Measurements from ENCODE around the gene RHCE. TPM values are rescaled to one million over a fixed set of nuclear protein-coding genes. Genes with fewer than 3 reads are reported as not detected.
"Not testable (repeated sequence)": the region's sequence is repeated elsewhere in the genome, so short reads cannot be mapped to it uniquely, and the experiment has no call there.

RHCE gene
- total RNA-seq, 1 donor from 2014 or later: not detected

DNA sequence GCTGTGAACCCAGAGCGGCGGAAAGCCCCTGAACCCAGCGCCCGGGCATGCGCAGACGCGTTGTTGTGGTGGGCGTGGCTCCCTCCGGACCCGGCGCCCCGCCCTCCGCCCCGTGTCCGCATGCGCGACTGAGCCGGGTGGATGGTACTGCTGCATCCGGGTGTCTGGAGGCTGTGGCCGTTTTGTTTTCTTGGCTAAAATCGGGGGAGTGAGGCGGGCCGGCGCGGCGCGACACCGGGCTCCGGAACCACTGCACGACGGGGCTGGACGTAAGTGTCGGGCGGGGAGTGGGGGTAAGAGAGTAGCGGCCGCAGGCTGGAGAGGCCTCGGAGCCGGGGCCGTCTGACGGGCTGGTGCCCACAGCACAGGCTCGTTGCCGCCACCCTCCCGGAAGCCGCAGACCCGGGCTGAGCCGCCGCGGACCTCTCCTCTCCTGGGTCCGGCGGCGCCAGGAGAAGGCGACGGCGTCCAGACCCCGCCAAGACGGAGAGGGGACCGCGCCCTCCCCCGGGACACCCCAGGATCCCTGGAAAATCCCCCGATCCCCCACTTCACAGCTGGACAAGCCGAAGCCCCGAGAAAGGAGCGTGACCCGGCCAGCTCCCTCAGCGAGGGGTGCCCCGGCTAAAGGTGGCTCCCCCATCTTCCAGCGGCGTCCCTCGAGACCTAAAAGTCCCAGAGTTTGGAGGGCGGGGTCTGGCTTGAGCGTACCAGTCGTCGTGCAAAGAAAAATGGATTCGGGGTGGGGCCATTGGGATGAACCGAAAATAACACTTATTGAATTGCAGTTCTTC is 82.2 kb downstream of the RHCE start, which contains the start of gene TMEM50A:
Gene TMEM50A, plus strand, starts transcription at position 147 of the 794 bp plus-strand sequence. CDS start 2,153 bp downstream, outside the sequence.
- DNase-seq (ENCODE audit: low read depth): no peak
- H3K4me3 ChIP-seq (ENCODE audit: low read depth, low read length): peak within 1 kb of the TSS; percentile 91
- TF ChIP-seq, protein P1, sequence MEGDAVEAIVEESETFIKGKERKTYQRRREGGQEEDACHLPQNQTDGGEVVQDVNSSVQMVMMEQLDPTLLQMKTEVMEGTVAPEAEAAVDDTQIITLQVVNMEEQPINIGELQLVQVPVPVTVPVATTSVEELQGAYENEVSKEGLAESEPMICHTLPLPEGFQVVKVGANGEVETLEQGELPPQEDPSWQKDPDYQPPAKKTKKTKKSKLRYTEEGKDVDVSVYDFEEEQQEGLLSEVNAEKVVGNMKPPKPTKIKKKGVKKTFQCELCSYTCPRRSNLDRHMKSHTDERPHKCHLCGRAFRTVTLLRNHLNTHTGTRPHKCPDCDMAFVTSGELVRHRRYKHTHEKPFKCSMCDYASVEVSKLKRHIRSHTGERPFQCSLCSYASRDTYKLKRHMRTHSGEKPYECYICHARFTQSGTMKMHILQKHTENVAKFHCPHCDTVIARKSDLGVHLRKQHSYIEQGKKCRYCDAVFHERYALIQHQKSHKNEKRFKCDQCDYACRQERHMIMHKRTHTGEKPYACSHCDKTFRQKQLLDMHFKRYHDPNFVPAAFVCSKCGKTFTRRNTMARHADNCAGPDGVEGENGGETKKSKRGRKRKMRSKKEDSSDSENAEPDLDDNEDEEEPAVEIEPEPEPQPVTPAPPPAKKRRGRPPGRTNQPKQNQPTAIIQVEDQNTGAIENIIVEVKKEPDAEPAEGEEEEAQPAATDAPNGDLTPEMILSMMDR (conservative IDR thresholded peaks at IDR 0.05; ENCODE audit: low read depth, low read length): no peak

DNA sequence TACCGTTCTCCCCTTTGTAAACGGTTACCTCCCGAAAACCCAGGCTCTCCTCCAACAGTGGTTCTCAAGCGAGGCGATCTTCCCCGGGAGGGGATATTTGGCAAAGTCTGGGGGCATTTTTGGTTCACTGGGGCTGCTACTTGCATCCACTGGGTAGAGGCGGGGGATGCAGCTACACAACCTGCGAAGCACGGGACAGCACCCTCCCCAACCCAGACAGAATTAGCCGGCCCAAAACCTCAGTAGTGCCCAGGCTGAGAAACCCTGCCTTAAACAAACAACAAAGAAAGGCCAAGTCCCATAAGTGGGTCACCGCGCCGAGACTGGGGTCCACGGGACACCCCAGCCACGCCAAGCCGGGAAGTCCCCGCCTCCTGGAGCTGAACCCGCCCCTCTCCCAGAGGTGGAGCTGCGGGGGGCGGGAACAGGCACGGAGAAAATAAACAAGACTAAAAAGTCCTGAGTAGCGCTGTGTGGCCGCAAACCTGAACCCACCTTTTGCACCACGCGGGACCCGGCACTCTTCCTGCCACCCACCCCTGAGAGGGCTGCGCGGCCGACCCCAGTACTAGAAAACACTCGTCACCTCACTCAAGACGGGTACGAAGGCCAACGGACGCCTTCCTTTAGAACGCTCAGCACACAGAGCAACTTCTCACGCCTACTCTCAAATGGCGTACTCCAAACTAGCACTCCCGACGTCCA is 83.0 kb downstream of the RHCE start:
- peak overlapping the region; percentile 91 for H3K4me3 ChIP-seq (ENCODE audit: low read depth, low read length)
- DNase-seq (ENCODE audit: low read depth): not testable (repeated sequence)

DNA sequence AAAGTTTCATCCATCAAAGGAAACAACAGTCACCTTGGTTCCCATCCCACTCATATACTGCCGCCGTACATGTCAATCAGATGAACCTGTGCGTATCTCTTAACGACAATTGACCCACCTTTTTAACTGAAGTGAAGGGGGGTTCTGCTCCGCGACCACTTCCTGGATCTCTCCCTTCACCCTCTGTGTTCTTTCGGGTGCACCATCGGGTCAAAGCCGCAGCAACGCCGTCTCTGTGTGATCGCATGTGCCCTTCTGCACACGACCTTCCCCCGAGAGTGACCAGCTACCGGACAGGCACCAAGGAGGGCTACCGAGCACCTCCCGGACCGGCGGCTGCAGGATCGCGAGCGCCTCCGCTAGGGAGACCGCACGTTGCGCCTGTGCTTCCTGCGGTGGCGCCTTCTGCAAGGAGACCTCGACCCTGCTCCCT is 83.7 kb downstream of the RHCE start:
- H3K4me3 ChIP-seq (ENCODE audit: low read depth, low read length): peak overlapping the region; percentile 65
- TF ChIP-seq, protein P1 (conservative IDR thresholded peaks at IDR 0.05; ENCODE audit: low read depth, low read length): peak; percentile 6
- DNase-seq (ENCODE audit: low read depth): not testable (repeated sequence)

DNA sequence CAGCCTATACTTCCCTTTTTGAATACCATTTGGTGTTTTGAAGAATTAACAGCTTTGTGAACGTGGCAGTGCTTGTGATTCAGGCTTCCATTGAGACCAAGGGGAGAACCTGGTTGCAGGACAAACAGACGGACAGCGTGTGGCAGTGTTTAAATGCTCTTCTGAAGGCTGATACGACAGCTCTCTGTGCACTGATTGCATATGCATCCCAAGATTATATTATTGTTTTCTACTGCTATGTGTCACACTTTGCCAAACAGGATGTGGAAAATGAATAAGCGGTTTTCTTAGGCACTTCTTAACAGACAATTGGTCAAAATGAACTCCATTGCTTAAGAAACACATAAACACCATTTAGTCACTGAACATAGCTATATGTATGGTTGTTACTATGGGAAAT is 90.7 kb downstream of the RHCE start:
- not testable (repeated sequence) for DNase-seq (ENCODE audit: low read depth)

DNA sequence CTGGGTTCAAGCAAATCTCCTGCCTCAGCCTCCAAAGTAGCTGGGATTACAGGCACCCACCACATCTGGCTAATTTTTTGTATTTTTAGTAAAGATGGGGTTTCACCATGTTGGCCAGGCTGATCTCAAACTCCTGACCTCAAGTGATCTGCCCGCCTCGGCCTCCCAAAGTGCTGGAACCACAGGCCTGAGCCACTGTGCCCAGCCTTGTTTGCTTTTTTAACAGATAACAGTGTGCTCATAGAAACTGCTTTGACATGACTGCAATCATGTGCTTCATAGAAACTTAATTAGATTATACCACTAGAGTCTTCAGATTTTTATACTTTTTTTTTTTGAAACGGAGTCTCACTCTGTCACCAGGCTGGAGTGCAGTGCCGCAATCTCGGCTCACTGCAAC is 91.3 kb downstream of the RHCE start:
- H3K4me3 ChIP-seq (ENCODE audit: low read depth, low read length); DNase-seq (ENCODE audit: low read depth): not testable (repeated sequence)

More for the DNA sequence above, 90.7 kb downstream of the RHCE start:
- TF ChIP-seq, protein P1 (conservative IDR thresholded peaks at IDR 0.05; ENCODE audit: low read depth, low read length): peak; percentile 32
- not testable (repeated sequence) for H3K4me3 ChIP-seq (ENCODE audit: low read depth, low read length)

DNA sequence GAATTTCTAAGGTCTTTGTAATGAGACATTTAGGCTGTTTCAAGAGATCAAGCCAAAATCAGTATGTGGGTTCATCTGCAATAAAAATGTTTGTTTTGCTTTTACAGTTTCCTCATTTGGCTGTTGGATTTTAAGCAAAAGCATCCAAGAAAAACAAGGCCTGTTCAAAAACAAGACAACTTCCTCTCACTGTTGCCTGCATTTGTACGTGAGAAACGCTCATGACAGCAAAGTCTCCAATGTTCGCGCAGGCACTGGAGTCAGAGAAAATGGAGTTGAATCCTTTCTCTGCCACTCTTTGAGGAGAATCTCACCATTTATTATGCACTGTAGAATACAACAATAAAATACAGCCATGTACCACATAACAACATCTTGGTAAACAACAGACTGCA is 91.8 kb downstream of the RHCE start:
- H3K4me3 ChIP-seq (ENCODE audit: low read depth, low read length); DNase-seq (ENCODE audit: low read depth): not testable (repeated sequence)

DNA sequence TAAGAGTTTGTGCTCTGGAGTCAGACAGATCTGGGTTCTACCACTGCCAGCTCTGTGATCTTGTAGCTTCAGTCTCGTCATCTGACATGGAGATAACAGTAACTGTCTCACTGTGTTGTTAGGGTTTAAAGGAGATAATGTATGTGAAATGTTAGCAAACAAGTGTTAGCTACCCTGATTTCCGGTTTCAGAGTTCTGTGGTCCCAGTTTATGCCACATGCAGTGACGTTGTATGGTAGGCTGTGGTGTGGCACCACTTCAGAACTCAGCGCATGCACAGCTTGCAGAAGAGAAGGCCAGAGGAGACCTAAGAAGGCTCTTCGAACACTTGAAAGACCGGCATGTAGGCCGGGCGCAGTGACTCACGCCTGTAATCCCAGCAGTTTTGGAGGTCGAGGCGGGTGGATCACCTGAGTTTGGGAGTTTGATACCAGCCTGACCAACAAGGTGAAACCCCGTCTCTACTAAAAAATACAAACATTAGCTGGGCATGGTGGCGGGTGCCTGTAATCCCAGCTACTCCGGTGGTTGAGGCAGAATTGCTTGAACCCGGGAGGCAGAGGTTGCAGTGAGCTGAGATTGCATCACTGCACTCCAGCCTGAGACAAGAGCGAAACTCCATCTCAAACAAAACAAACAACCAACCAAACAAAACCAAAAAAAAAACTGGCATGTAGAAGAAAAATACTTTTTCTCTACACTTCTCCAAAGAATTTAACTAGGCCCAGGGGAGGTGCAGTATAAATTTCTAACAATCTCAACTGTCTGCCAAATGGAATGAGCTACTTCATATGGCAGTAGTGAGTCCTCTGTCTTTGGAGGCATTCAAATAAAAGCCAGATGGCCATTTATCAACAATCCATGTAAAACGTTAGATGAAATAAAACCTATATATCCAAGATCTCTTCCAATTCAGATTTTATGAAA is 92.5 kb downstream of the RHCE start:
- not testable (repeated sequence) for DNase-seq (ENCODE audit: low read depth); H3K4me3 ChIP-seq (ENCODE audit: low read depth, low read length)

DNA sequence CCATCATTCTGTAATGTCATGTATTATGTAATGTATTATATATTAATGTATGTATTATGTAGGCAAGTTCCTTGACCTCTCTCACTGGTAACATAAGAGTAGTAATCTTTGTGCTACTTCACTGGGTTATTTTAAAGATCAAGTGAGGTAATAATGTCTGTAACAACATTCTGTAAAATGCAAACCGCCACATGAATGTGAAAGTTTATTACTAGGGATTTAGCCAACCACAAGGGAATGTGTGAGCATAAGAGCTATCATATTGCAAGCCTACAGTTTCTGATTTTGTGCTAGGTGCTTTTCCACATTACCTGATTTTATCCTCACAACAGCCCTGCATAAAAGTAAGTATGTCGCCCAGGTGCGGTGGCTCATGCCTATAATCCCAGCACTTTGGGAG is 96.2 kb downstream of the RHCE start:
- H3K4me3 ChIP-seq (ENCODE audit: low read depth, low read length); DNase-seq (ENCODE audit: low read depth): not testable (repeated sequence)

DNA sequence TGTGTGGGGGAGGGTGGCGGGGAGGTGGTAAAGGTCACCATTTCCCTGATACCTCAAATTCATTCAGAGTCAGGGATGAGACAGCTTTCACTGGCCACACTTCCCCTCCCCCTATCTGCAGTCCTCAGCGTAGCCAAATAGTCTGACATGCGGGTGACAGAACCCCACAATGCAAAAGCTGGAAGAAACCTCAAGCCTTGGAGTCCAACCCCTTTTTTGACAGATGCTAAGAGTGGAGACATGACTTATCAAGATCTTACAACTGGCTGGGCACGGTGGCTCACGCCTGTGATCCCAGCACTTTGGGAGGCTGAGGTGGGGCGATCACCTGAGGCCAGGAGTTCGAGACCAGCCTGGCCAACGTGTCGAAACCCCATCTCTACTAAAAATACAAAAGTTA is 98.5 kb downstream of the RHCE start:
- not testable (repeated sequence) for H3K4me3 ChIP-seq (ENCODE audit: low read depth, low read length); DNase-seq (ENCODE audit: low read depth)

DNA sequence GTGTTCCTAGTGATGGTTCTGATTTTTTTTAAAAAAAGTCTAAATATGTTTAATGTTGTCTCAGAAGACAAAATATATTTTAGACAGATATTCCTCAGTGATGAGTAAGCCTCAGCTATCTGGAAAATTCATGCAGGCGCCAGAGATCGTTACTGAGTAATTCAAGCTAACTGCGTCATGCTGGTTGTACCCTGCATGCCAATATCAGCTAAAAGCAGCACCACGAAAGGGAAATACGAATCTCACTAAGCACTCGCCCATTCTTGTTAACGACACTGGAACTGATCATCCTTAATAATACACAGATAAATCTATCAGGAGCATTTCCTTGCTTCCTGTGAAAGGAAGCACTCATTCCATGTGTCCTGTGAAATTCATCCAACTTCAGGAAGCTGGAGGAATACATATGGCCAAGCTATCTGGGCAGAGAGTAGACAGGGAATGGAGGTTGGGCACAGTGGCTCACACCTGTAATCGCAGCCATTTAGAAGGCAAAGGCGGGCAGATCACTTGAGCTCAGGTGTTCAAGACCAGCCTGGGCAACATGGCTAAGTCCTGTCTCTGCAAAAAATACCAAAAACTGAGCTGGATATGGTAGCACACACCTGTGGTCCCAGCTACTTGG is 100.2 kb downstream of the RHCE start:
- H3K4me3 ChIP-seq (ENCODE audit: low read depth, low read length); DNase-seq (ENCODE audit: low read depth): not testable (repeated sequence)

DNA sequence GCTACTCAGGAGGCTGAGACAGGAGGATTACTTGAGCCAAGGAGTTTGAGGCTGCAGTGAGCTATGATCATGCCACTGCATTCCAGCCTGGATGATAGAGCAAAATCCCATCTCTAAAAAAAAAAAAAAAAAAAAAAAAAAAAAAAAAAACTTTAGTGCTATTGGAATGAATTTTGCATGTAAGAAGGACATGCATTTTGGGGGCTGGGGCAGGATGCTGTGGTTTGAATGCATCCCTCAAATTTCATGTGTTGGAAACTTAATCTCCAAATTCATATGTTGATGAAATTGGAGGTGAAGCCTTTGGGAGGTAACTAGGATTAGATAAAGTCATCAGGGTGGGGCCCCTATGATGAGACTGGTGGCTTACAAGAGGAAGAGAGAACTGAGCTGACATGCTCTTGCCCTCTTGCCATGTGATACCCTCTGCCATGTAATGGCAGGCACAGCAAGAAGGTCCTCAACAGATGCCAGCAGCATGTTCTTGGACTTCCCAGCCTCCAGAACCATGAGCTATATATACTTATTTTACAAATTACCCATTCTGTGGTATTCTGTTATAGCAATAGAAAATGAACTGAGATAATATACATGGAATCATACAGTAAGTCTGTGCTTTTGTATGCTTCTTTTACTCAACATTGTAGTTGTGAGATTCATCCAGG is 107.7 kb downstream of the RHCE start:
- DNase-seq (ENCODE audit: low read depth): not testable (repeated sequence)

More for the DNA sequence above, 107.7 kb downstream of the RHCE start:
- H3K4me3 ChIP-seq (ENCODE audit: low read depth, low read length): not testable (repeated sequence)
